HEK293 (cell line): Measurements from ENCODE around the gene ADAM8.

Experiments used
- CTCF ChIA-PET: fragments of 350-600 bp; formaldehyde crosslinking; extraction: SDS; loops from one replicate; lab custom pipeline; 2021; ENCODE audit warnings: antibody characterized with exemption; lab: Yijun Ruan, JAX
- POLR2A ChIA-PET: fragments of 300-600 bp; formaldehyde crosslinking; extraction: SDS; loops from one replicate; lab custom pipeline; 2020; ENCODE audit warnings: antibody characterized with exemption, inconsistent platforms; lab: Yijun Ruan, JAX
- H3K27ac ChIP-seq: fragments of 200-500 bp; sonication (Bioruptor generic); 2 replicates; pipeline ENCODE4 v1.5.1; 2014; ENCODE audit warnings: low read depth, low read length, control low read depth, inconsistent platforms; ENCODE audit errors: extremely low read depth
- H3K36me3 ChIP-seq, 2 experiments: fragments of 200-500 bp in 1 of 2; sonication (Bioruptor generic) in 1 of 2; 1 replicate in 1 of 2; 2 replicates in 1 of 2; pipeline ENCODE4 v1.5.1; 2014 to 2017; ENCODE audit warnings: inconsistent platforms in 2 of 2, low read length in 2 of 2; ENCODE audit not compliant: control insufficient read depth in 2 of 2, insufficient read depth in 1 of 2
- H3K4me1 ChIP-seq: fragments of 200-500 bp; sonication (Bioruptor generic); 2 replicates; pipeline ENCODE4 v1.5.1; 2014; ENCODE audit warnings: mild to moderate bottlenecking, low read length, inconsistent platforms; ENCODE audit not compliant: control insufficient read depth, insufficient read depth
- H3K4me3 ChIP-seq: 2 replicates; pipeline ENCODE4 v1.5.1; 2011; ENCODE audit warnings: low read depth, mild to moderate bottlenecking, control low read depth, low read length, moderate library complexity
- H3K9me3 ChIP-seq: fragments of 200-500 bp; sonication (Bioruptor generic); 2 replicates; pipeline ENCODE4 v1.5.1; 2014; ENCODE audit warnings: low read depth, low read length, inconsistent platforms; ENCODE audit not compliant: control insufficient read depth, insufficient read depth
- BCL11A ChIP-seq: fragments of 450-650 bp; formaldehyde crosslinking; IDR thresholded peaks from 2 replicates; pipeline ENCODE4 v1.5.1; 2016; ENCODE audit warnings: low read depth, missing biosample characterization, missing genetic modification characterization
- HOXA7 ChIP-seq: sonication (generic); formaldehyde crosslinking; IDR thresholded peaks from 2 replicates; pipeline ENCODE4 v1.8.1; 2022; ENCODE audit warnings: missing genetic modification reagents, borderline replicate concordance
- KLF10 ChIP-seq: fragments of 450-650 bp; IDR thresholded peaks from 2 replicates; pipeline ENCODE4 v1.5.1; 2018; ENCODE audit warnings: missing biosample characterization, mild to moderate bottlenecking, missing genetic modification characterization
- KLF9 ChIP-seq: fragments of 450-650 bp; formaldehyde crosslinking; IDR thresholded peaks from 2 replicates; pipeline ENCODE4 v1.5.1; 2016; ENCODE audit warnings: missing biosample characterization, missing genetic modification characterization, low read depth
- OVOL3 ChIP-seq: fragments of 450-650 bp; formaldehyde crosslinking; IDR thresholded peaks from 2 replicates; pipeline ENCODE4 v1.5.1; 2016; ENCODE audit warnings: missing biosample characterization, missing genetic modification characterization
- ZBTB48 ChIP-seq: fragments of 450-650 bp; formaldehyde crosslinking; IDR thresholded peaks from 2 replicates; pipeline ENCODE4 v1.5.1; 2016; ENCODE audit warnings: missing biosample characterization, missing genetic modification characterization
- ZFP3 ChIP-seq: fragments of 450-650 bp; formaldehyde crosslinking; IDR thresholded peaks from 2 replicates; pipeline ENCODE4 v1.5.1; 2016; ENCODE audit warnings: low read depth, missing biosample characterization, missing genetic modification characterization
- ZFP37 ChIP-seq: fragments of 450-650 bp; formaldehyde crosslinking; IDR thresholded peaks from 2 replicates; pipeline ENCODE4 v1.5.1; 2016; ENCODE audit warnings: missing biosample characterization, missing genetic modification characterization
- ZIC2 ChIP-seq: fragments of 450-650 bp; formaldehyde crosslinking; IDR thresholded peaks from 2 replicates; pipeline ENCODE4 v1.5.1; 2016; ENCODE audit warnings: missing biosample characterization, missing genetic modification characterization
- ZNF175 ChIP-seq: fragments of 450-650 bp; formaldehyde crosslinking; IDR thresholded peaks from 2 replicates; pipeline ENCODE4 v1.5.1; 2016; ENCODE audit warnings: missing biosample characterization, missing genetic modification characterization
- ZNF19 ChIP-seq: fragments of 450-650 bp; formaldehyde crosslinking; IDR thresholded peaks from 2 replicates; pipeline ENCODE4; 2016; ENCODE audit warnings: missing biosample characterization, missing genetic modification characterization, low read depth
- ZNF202 ChIP-seq: fragments of 450-650 bp; formaldehyde crosslinking; IDR thresholded peaks from 2 replicates; pipeline ENCODE4 v1.5.1; 2016; ENCODE audit warnings: missing biosample characterization, missing genetic modification characterization, borderline replicate concordance
- ZNF23 ChIP-seq: fragments of 450-650 bp; formaldehyde crosslinking; IDR thresholded peaks from 2 replicates; pipeline ENCODE4 v1.5.1; 2016; ENCODE audit warnings: missing biosample characterization, missing genetic modification characterization, borderline replicate concordance
- ZNF248 ChIP-seq: fragments of 450-650 bp; formaldehyde crosslinking; IDR thresholded peaks from 2 replicates; pipeline ENCODE4 v1.5.1; 2017; ENCODE audit warnings: missing biosample characterization, missing genetic modification characterization
- ZNF274 ChIP-seq, 2 experiments: fragments of 200-500 bp in 1 of 2; fragments of 450-650 bp in 1 of 2; sonication (Bioruptor generic) in 1 of 2; formaldehyde crosslinking in 1 of 2; IDR thresholded peaks; 2 replicates each; pipeline versions ENCODE4 v1.5.1 to v1.6.1; 2014 to 2016; ENCODE audit warnings: borderline replicate concordance in 1 of 2, inconsistent platforms in 1 of 2, low read length in 1 of 2, missing biosample characterization in 1 of 2, missing genetic modification characterization in 1 of 2
- ZNF341 ChIP-seq: fragments of 450-650 bp; formaldehyde crosslinking; IDR thresholded peaks from 2 replicates; pipeline ENCODE4; 2016; ENCODE audit warnings: low read depth, missing biosample characterization, missing genetic modification characterization
- ZNF48 ChIP-seq: fragments of 450-650 bp; formaldehyde crosslinking; IDR thresholded peaks from 2 replicates; pipeline ENCODE4 v1.5.1; 2016; ENCODE audit warnings: missing biosample characterization, missing genetic modification characterization
- ZNF585B ChIP-seq: fragments of 450-650 bp; formaldehyde crosslinking; IDR thresholded peaks from 2 replicates; pipeline ENCODE4 v1.5.1; 2016; ENCODE audit warnings: missing biosample characterization, missing genetic modification characterization
- ZNF701 ChIP-seq: fragments of 450-650 bp; formaldehyde crosslinking; IDR thresholded peaks from 2 replicates; pipeline ENCODE4 v1.5.1; 2016; ENCODE audit warnings: missing biosample characterization, missing genetic modification characterization
- ZSCAN23 ChIP-seq: fragments of 450-650 bp; formaldehyde crosslinking; IDR thresholded peaks from 2 replicates; pipeline ENCODE4 v1.5.1; 2016; ENCODE audit warnings: missing biosample characterization, missing genetic modification characterization
- TF ChIP-seq, protein P1 (sequence below): fragments of 450-650 bp; formaldehyde crosslinking; IDR thresholded peaks from 2 replicates; pipeline ENCODE4 v1.5.1; 2016; ENCODE audit warnings: missing biosample characterization, missing genetic modification characterization
- TF ChIP-seq, protein P2 (sequence below): fragments of 450-650 bp; formaldehyde crosslinking; IDR thresholded peaks from 2 replicates; pipeline ENCODE4 v1.5.1; 2016; ENCODE audit warnings: missing biosample characterization, missing genetic modification characterization
- TF ChIP-seq, protein P3 (sequence below): fragments of 450-650 bp; formaldehyde crosslinking; IDR thresholded peaks from 2 replicates; pipeline ENCODE4 v1.5.1; 2016; ENCODE audit warnings: missing biosample characterization, missing genetic modification characterization, borderline replicate concordance
- TF ChIP-seq, protein P4 (sequence below): fragments of 450-650 bp; formaldehyde crosslinking; IDR thresholded peaks from 2 replicates; pipeline ENCODE4 v1.5.1; 2016; ENCODE audit warnings: missing biosample characterization, missing genetic modification characterization

ADAM8 gene

DNA sequence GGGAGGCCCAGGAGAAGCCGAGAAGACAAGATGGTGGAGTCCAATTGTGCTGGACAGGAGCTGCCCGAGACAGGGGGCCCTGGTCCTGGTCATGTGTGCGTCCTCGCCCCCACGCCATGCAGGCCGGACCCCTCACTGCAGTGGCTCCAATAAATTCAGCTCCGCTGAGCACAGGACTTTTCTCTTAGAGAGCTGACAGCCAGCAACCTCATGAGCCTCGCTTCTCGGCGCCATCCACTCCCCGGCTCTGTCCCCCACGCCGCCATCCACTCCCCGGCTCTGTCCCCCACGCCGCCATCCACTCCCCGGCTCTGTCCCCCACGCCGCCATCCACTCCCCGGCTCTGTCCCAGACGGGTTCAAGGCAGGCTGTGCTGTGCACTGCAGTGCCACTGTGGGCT is 49.4 kb downstream of the ADAM8 start (continued):
- no peak for TF ChIP-seq ZNF202 (tag by site-specific recombination)

DNA sequence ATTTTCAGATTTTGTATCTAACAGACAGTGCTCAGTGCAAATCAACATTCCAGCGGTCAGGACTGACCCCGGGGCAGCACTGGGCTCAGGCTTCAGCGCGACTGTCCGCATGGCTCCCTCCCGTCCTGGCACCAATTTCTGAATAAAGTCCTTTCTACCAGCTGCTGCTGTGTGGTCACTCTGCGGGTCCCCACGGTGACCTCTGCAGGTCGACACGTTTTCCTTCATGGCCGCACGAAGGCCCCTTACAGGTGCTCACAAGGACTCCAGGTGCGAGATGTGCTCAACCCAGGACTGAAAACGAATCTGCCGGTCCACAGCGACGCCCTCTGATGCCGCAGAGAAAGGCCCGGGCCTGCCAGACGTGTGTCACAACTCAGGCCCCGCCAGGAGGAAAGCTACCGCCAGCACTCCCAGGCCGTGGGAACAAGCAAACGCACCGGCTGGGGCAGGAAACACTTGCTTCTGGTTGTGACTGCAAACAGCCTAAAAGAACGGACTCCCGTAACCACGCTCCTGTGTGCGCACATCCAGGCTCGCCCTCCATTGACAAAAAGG is 50.3 kb downstream of the ADAM8 start:
- Histone ChIP-seq H3K9me3 (no peaks in the 10 kb centered on the region), H3K4me1 (no peaks in the 10 kb centered on the region), H3K4me3 (no peak overlapping the region), H3K27ac (no peak overlapping the region), H3K36me3 (no peaks in the 10 kb centered on the region)
- CTCF ChIA-PET: no interaction called here
- POLR2A ChIA-PET: interaction anchor here (0.6 kb wide), 1 partner anchor 51 kb away, joined by 6 read pairs; no protein-coding TSS in a partner anchor
- TF ChIP-seq ZIC2 (tag by site-specific recombination) (no peak), ZNF274 (IDR thresholded peaks at IDR 0.05; ENCODE audit: low read length) (no peak), ZNF274 (tag by site-specific recombination; IDR thresholded peaks at IDR 0.05; ENCODE audit: borderline replicate concordance) (no peak), KLF9 (tag by site-specific recombination) (no peak), ZNF48 (tag by site-specific recombination) (no peak)
- TF ChIP-seq, protein P1, sequence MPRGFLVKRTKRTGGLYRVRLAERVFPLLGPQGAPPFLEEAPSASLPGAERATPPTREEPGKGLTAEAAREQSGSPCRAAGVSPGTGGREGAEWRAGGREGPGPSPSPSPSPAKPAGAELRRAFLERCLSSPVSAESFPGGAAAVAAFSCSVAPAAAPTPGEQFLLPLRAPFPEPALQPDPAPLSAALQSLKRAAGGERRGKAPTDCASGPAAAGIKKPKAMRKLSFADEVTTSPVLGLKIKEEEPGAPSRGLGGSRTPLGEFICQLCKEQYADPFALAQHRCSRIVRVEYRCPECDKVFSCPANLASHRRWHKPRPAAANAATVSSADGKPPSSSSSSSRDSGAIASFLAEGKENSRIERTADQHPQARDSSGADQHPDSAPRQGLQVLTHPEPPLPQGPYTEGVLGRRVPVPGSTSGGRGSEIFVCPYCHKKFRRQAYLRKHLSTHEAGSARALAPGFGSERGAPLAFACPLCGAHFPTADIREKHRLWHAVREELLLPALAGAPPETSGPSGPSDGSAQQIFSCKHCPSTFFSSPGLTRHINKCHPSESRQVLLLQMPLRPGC: no peak

DNA sequence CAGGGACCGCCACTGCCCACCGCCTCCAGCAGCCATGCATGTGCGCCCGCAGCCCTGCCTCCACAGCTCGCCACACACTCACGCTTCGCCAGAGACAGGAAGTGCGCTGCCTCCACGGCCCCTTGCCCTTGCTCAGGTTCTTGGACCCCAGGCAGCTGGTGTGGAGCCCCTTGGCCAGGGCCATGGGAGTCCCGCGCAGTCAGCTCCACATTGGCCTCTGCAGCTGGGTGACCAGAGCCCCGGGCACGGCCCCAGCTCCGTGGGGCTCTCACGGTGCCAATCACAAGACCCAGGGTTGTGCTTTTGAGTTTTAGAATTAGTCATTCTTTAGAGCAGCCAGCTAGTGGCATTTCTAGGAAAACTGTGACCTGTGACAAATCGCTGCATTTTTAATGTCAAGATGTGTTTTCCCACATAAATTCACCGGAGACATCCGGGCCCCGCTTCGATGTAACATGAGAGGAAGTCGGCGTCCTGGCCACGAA is 50.9 kb downstream of the ADAM8 start:
- ChIA-PET CTCF (no interaction called here), POLR2A (no interaction called here)
- no peaks in the 10 kb centered on the region for H3K36me3 ChIP-seq
- no peaks in the 10 kb centered on the region for H3K9me3 ChIP-seq
- no peaks in the 10 kb centered on the region for H3K4me1 ChIP-seq
- H3K4me3 ChIP-seq: no peak overlapping the region
- H3K27ac ChIP-seq: no peak overlapping the region
- TF ChIP-seq ZNF19 (tag by site-specific recombination) (no peak), ZNF341 (tag by site-specific recombination) (no peak), ZNF585B (tag by site-specific recombination) (no peak), BCL11A (tag by site-specific recombination) (no peak), ZFP37 (tag by site-specific recombination) (no peak), OVOL3 (no peak), ZNF701 (no peak), KLF10 (tag by site-specific recombination) (no peak), ZNF248 (no peak), ZFP3 (tag by site-specific recombination) (no peak), ZSCAN23 (no peak), ZNF23 (tag by site-specific recombination) (no peak), ZBTB48 (no peak), HOXA7 (CRISPR knock-in tag) (no peak), ZNF175 (no peak)
- TF ChIP-seq, protein P2, sequence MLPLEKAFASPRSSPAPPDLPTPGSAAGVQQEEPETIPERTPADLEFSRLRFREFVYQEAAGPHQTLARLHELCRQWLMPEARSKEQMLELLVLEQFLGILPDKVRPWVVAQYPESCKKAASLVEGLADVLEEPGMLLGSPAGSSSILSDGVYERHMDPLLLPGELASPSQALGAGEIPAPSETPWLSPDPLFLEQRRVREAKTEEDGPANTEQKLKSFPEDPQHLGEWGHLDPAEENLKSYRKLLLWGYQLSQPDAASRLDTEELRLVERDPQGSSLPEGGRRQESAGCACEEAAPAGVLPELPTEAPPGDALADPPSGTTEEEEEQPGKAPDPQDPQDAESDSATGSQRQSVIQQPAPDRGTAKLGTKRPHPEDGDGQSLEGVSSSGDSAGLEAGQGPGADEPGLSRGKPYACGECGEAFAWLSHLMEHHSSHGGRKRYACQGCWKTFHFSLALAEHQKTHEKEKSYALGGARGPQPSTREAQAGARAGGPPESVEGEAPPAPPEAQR (tag by site-specific recombination): no peak
- TF ChIP-seq, protein P1: no peak
- TF ChIP-seq, protein P3, sequence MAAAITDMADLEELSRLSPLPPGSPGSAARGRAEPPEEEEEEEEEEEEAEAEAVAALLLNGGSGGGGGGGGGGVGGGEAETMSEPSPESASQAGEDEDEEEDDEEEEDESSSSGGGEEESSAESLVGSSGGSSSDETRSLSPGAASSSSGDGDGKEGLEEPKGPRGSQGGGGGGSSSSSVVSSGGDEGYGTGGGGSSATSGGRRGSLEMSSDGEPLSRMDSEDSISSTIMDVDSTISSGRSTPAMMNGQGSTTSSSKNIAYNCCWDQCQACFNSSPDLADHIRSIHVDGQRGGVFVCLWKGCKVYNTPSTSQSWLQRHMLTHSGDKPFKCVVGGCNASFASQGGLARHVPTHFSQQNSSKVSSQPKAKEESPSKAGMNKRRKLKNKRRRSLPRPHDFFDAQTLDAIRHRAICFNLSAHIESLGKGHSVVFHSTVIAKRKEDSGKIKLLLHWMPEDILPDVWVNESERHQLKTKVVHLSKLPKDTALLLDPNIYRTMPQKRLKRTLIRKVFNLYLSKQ: no peak
- TF ChIP-seq, protein P4, sequence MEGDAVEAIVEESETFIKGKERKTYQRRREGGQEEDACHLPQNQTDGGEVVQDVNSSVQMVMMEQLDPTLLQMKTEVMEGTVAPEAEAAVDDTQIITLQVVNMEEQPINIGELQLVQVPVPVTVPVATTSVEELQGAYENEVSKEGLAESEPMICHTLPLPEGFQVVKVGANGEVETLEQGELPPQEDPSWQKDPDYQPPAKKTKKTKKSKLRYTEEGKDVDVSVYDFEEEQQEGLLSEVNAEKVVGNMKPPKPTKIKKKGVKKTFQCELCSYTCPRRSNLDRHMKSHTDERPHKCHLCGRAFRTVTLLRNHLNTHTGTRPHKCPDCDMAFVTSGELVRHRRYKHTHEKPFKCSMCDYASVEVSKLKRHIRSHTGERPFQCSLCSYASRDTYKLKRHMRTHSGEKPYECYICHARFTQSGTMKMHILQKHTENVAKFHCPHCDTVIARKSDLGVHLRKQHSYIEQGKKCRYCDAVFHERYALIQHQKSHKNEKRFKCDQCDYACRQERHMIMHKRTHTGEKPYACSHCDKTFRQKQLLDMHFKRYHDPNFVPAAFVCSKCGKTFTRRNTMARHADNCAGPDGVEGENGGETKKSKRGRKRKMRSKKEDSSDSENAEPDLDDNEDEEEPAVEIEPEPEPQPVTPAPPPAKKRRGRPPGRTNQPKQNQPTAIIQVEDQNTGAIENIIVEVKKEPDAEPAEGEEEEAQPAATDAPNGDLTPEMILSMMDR (tag by site-specific recombination): no peak
- TF ChIP-seq, all 188 proteins: peak for 0
